Panc1 (cell line): ENCODE measurements around the gene LATS2.

ENCODE experiments used
- CTCF ChIP-seq: fragments of 450-650 bp; IDR thresholded peaks from 2 replicates; pipeline ENCODE4 v1.5.1; 2017; ENCODE audit warnings: mild to moderate bottlenecking
- SIN3A ChIP-seq: IDR thresholded peaks from 2 replicates; pipeline ENCODE4 v1.6.1; 2012; ENCODE audit warnings: low read depth, mild to moderate bottlenecking, low read length, moderate library complexity, borderline replicate concordance; ENCODE audit not compliant: insufficient read depth
- TCF7L2 ChIP-seq: IDR thresholded peaks from 2 replicates; pipeline ENCODE4 v1.6.1; 2011; ENCODE audit warnings: mild to moderate bottlenecking, low read depth, low read length, inconsistent platforms

- no peak for TF ChIP-seq CTCF
- no peak for TF ChIP-seq TCF7L2
- TF ChIP-seq SIN3A = no peak
Observed at GRCh38 chr13:20960663-20961309, 100.6 kb downstream of the LATS2 start.
